COLO668 (cell line): ENCODE data around the gene SHISA8.

Experiments used
- DNase-seq: peaks from one replicate; lab custom pipeline; 2025; ENCODE audit not compliant: unreplicated experiment; lab: John Stamatoyannopoulos, UW

SHISA8 gene

GRCh38 chr22:41934284-41935014 is 19.6 kb upstream of the SHISA8 start:
- DNase-seq = no peak

GRCh38 chr22:41933411-41934177 is 18.7 kb upstream of the SHISA8 start:
- DNase-seq = no peak

- no peak for DNase-seq
Observed at GRCh38 chr22:41932353-41932752, 17.5 kb upstream of the SHISA8 start.

GRCh38 chr22:41931701-41932269 is 16.9 kb upstream of the SHISA8 start:
- DNase-seq = no peak

GRCh38 chr22:41929418-41929810 is 14.5 kb upstream of the SHISA8 start:
- peak; percentile 77 for DNase-seq

- DNase-seq = no peak
Observed at GRCh38 chr22:41928593-41929417, 13.9 kb upstream of the SHISA8 start.

- no peak for DNase-seq
Observed at GRCh38 chr22:41927813-41928212, 12.9 kb upstream of the SHISA8 start.

- DNase-seq = peak; percentile 70
Observed at GRCh38 chr22:41925783-41926460, 11.0 kb upstream of the SHISA8 start.

- no peak for DNase-seq
Observed at GRCh38 chr22:41923595-41924276, 8.9 kb upstream of the SHISA8 start.

- DNase-seq = no peak
Observed at GRCh38 chr22:41922940-41923594, 8.2 kb upstream of the SHISA8 start.

GRCh38 chr22:41922328-41922727 is 7.5 kb upstream of the SHISA8 start:
- DNase-seq = no peak

GRCh38 chr22:41920271-41920976 is 5.5 kb upstream of the SHISA8 start:
- DNase-seq = no peak

GRCh38 chr22:41919357-41920224 is 4.7 kb upstream of the SHISA8 start:
- DNase-seq = peak; percentile 34

- DNase-seq = peak; percentile 77
Observed at GRCh38 chr22:41917903-41918791, 3.3 kb upstream of the SHISA8 start.

- DNase-seq = peak; percentile 89
Observed at GRCh38 chr22:41917375-41917902, 2.6 kb upstream of the SHISA8 start.

GRCh38 chr22:41916745-41917358 is 2.0 kb upstream of the SHISA8 start:
- no peak for DNase-seq
